Tibial artery (tissue), 4 donors: Measurements from ENCODE around the gene PRSS56.

Experiments used
- DNase-seq, 2 donors: peaks; one replicate each; pipeline ENCODE4 v3.0.0-alpha.2; 2019
- H3K27ac ChIP-seq, 2 donors: fragments of 200-600 bp; sonication (generic) in 1 of 2; 1 replicate in 1 of 2; 2 replicates in 1 of 2; pipeline ENCODE4 v1.5.1; 2018 to 2019; ENCODE audit warnings: mild to moderate bottlenecking in 1 of 2
- H3K27me3 ChIP-seq, 2 donors: fragments of 200-600 bp; sonication (generic) in 1 of 2; one replicate each; pipeline versions ENCODE4 v1.5.1 to v1.6.0; 2016 to 2019
- H3K36me3 ChIP-seq, 3 donors: fragments of 200-600 bp; sonication (generic) in 2 of 3; one replicate each; pipeline ENCODE4 v1.5.1; 2016 to 2019; ENCODE audit warnings: mild to moderate bottlenecking in 2 of 3
- H3K4me1 ChIP-seq, 4 donors: fragments of 200-600 bp; sonication (generic) in 2 of 4; 1 replicate in 3 of 4; 2 replicates in 1 of 4; pipeline ENCODE4 v1.5.1; 2016 to 2019
- H3K4me3 ChIP-seq, 2 donors: fragments of 200-600 bp; sonication (generic) in 1 of 2; 1 replicate in 1 of 2; 2 replicates in 1 of 2; pipeline ENCODE4 v1.5.1; 2018 to 2019; ENCODE audit warnings: mild to moderate bottlenecking in 2 of 2
- H3K9me3 ChIP-seq, 3 donors: fragments of 200-600 bp; sonication (generic) in 1 of 3; one replicate each; pipeline ENCODE4 v1.5.1; 2016 to 2019
- intact Hi-C: fragments of 100-400 bp; cut with DNase I; formaldehyde crosslinking; loops from one replicate; pipeline ENCODE4 v1.15.0; 2023; ENCODE audit warnings: low total_unique reads
- TF ChIP-seq, protein P1 (sequence below), 2 experiments: fragments of 200-600 bp in 1 of 2; fragments of 450-650 bp in 1 of 2; IDR thresholded peaks; one replicate each; pipeline ENCODE4 v1.5.1; 2017 to 2019; ENCODE audit warnings: antibody characterized with exemption in 2 of 2, mild to moderate bottlenecking in 1 of 2, moderate library complexity in 1 of 2

PRSS56 gene

DNA sequence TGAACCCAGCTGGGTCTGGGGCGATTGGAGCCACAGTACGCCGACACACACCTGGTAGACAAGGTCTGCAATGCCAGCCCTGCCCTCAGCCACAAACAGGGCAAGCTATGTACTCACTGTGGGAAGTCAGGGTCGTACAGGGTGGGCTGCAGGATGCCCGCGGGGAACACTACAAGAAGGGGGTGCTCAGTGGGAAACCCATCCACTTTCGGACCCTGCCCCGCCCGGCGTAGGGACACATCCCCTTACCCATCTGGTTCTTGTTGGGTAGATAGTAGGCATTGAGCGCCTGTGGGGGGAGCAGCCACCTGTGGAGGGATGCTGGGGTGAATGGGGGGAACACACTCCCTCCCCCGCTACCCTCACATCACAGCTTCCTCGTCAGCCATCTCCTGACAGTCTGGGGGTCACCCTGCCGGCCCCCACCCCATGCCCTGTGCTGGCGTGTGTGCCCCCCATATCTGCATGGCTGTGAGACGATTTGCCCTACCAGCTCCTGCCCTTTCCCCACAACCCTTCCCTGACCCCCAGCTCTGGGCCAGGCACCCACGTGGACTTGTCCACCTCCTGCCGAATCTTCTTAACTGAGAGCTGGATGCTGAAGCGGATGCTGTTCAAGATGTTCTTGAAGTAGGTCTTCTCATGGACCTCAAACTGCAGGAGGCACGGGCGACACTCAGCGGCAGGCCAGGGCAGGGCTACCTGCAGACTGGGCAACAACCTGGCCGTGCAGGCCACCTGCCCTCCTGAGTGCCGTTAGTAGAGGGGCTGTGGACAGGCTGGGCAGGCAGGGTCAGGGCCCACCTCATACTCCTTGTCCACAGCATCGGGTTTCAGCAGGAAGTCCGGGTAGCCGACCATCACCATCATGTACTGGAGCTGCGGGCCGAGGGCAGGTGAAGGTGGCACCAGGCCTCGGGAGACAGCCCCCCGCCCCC, 37.6 kb upstream of the PRSS56 start:
- Histone ChIP-seq H3K27me3 (peaks cover 0 to 86% of the 10 kb centered on the region in 2 donors), H3K4me1 (peaks cover 0 to 24% (median 13%) of the 10 kb centered on the region in 4 donors), H3K36me3 (no peaks in the 10 kb centered on the region), H3K9me3 (no peaks in the 10 kb centered on the region), H3K27ac (no peak overlapping the region), H3K4me3 (no peak overlapping the region)
- intact Hi-C loops = no loop called here
- DNase-seq = peak in 1 of 2 donors; percentile 48
- TF ChIP-seq, protein P1, sequence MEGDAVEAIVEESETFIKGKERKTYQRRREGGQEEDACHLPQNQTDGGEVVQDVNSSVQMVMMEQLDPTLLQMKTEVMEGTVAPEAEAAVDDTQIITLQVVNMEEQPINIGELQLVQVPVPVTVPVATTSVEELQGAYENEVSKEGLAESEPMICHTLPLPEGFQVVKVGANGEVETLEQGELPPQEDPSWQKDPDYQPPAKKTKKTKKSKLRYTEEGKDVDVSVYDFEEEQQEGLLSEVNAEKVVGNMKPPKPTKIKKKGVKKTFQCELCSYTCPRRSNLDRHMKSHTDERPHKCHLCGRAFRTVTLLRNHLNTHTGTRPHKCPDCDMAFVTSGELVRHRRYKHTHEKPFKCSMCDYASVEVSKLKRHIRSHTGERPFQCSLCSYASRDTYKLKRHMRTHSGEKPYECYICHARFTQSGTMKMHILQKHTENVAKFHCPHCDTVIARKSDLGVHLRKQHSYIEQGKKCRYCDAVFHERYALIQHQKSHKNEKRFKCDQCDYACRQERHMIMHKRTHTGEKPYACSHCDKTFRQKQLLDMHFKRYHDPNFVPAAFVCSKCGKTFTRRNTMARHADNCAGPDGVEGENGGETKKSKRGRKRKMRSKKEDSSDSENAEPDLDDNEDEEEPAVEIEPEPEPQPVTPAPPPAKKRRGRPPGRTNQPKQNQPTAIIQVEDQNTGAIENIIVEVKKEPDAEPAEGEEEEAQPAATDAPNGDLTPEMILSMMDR (IDR thresholded peaks at IDR 0.05) = no peak

DNA sequence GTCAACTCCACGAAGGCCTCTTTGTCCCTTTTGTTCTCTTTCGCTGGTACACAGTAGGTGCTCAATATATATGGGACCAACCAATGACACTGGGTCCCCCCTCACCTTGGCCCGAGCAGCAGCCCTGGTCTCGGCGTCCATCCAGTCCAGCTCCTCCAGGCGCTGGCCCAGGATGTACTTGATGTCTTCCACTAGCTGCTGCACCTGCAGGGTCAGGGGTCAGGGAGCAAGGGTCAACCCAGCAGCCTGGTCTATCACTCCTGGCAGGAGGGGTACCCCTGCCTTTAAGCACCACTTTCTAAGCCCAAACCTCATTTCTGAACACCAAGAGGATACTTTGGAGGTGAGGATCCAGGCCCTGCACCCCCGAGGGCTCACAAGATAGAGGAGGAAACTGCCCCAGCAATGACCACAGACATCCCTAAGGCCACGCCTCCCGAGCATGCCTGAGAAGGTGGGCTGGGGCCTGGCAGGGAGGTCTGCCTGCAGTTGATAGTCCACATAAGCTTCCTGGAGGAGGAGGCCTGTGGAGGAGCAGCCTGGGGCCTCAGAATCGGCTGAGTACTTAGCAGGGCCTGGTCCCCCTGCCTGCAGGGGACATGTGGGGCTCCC, 36.8 kb upstream of the PRSS56 start:
- H3K36me3 ChIP-seq = no peaks in the 10 kb centered on the region
- peak in 1 of 2 donors; percentile 27 for DNase-seq
- H3K4me3 ChIP-seq = no peak overlapping the region
- intact Hi-C loops = no loop called here
- peaks cover 0 to 25% (median 15%) of the 10 kb centered on the region in 4 donors for H3K4me1 ChIP-seq
- TF ChIP-seq, protein P1 (IDR thresholded peaks at IDR 0.05) = no peak
- H3K27me3 ChIP-seq = peaks cover 0 to 94% of the 10 kb centered on the region in 2 donors
- no peak overlapping the region for H3K27ac ChIP-seq
- H3K9me3 ChIP-seq = no peaks in the 10 kb centered on the region

DNA sequence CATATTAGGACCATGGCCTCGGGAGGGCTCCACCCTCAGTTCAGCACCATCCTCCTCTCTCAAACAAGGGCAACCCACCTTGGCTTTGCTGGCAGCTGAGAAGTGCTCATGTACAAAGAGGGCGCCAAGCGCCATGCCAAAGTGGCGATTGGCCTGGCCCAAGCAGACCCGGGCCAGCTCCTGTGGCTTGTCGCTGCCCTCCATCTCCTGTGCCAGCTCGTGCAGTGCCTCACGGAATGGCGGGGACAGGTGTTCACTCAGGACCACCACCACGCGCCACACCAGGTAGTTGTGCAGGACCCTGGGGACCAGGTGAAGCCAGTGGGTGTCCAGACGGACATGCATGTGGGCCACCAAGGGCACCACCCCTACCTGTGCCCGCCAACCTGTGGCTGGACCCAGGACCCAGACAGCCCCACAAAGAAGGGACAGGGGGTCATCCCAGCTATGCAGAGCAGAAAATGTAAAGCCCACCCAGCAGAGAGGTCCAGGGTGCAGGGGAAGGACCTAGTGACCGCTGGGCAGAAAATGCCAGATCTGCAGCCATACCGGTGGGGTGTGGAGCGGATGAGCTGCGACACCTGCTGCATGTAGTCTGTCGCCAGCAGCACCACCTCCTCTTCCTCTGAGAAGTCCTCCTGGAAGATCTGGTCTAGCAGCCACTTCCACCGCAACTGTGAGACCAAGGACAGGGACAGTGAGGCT, 36.1 kb upstream of the PRSS56 start:
- intact Hi-C loops = no loop called here
- Histone ChIP-seq H3K27ac (no peak overlapping the region), H3K27me3 (peaks cover 0 to 99% of the 10 kb centered on the region in 2 donors), H3K9me3 (no peaks in the 10 kb centered on the region), H3K4me1 (peaks cover 0 to 25% (median 15%) of the 10 kb centered on the region in 4 donors), H3K4me3 (no peak overlapping the region), H3K36me3 (no peaks in the 10 kb centered on the region)
- DNase-seq = peak in 1 of 2 donors; percentile 49
- TF ChIP-seq, protein P1 (IDR thresholded peaks at IDR 0.05) = no peak

DNA sequence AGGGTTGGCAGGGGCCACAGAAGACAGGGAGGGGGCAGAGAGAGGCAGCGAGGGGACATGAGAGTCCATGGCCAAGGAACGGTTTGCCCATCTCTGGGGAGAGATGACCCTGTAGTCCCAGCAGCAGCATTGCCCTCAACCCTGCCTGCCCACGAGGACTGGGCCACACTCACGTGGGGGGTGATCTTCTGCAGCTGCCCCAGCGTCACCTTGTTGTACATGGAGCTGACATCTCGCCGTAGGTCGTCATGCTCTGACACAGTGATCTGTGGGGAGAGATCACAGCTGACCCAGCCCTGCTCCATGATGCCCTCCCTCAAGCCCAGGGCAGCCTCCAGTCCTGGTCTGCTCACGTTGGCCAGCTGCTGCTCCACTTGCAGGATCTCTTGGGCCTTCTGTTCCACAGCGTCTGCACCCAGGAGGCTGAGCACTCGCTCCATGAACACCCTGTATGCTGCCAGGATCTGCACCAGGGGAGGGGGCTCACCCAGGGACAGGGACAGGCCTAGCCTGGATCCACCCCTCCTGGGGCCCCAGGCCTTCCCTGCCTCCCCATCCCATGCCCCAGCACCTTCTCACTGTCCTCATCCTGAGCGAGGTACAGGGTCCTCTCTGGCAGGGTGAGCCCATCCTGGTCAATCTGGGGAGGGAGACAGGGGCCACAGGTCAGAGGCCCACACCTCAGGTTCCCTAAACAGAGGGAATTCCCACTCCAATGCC, 35.4 kb upstream of the PRSS56 start:
- intact Hi-C loops = no loop called here
- Histone ChIP-seq H3K27me3 (peaks cover 0 to 98% of the 10 kb centered on the region in 2 donors), H3K36me3 (no peaks in the 10 kb centered on the region), H3K4me3 (no peak overlapping the region), H3K4me1 (peaks cover 0 to 25% (median 15%) of the 10 kb centered on the region in 4 donors), H3K9me3 (no peaks in the 10 kb centered on the region), H3K27ac (no peak overlapping the region)
- DNase-seq = peak in 1 of 2 donors; percentile 33
- TF ChIP-seq, protein P1 (IDR thresholded peaks at IDR 0.05) = no peak

DNA sequence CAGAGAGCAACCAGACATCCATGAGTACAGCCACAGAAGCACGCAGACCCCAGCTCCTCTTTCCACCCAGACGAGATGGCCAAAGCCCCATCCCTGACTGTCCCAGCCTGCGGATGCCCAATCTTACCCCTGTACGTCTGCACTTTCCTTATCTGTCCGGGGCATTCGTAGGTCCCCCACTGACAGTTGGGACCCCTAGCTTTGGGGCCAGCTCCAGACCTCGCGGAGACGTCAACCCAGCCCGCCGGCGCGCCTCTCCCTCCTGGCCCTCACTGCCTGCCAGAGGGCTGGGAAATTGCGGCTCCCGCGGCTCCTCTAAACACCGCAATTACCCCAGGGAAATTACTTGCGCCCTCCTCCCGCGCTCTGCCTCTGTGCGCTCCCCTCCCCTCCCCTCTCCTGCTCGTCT, 34.8 kb upstream of the PRSS56 start:
- peaks cover 0 to 96% of the 10 kb centered on the region in 2 donors for H3K27me3 ChIP-seq
- TF ChIP-seq, protein P1 (IDR thresholded peaks at IDR 0.05) = no peak
- no peaks in the 10 kb centered on the region for H3K36me3 ChIP-seq
- H3K9me3 ChIP-seq = no peaks in the 10 kb centered on the region
- no peak for DNase-seq
- peaks cover 0 to 25% (median 15%) of the 10 kb centered on the region in 4 donors for H3K4me1 ChIP-seq
- intact Hi-C loops = no loop called here
- no peak overlapping the region for H3K4me3 ChIP-seq
- H3K27ac ChIP-seq = no peak overlapping the region
